ENCODE data around the gene TIMM13.
"Not testable (repeated sequence)": the region's sequence is repeated elsewhere in the genome, so short reads cannot be mapped to it uniquely, and the experiment has no call there.

TIMM13 gene

GRCh38 chr19:2421581-2422306 is 5.6 kb downstream of the TIMM13 start:
- no peaks in the 10 kb centered on the region for H3K36me3 ChIP-seq (ENCODE audit: control insufficient read depth, insufficient read depth, low read length)
- no peak overlapping the region for H3K4me3 ChIP-seq (ENCODE audit: low read depth, low read length)
- no peak overlapping the region for H2AFZ ChIP-seq
- TF ChIP-seq CTCF (IDR thresholded peaks at IDR 0.05), result no peak
- peaks cover 24% of the 10 kb centered on the region for H3K79me2 ChIP-seq
- no peak overlapping the region for H3K9ac ChIP-seq
- H3K4me2 ChIP-seq (ENCODE audit: low read length), result no peak overlapping the region
- no peak overlapping the region for H3K27ac ChIP-seq
- no peaks in the 10 kb centered on the region for H3K9me3 ChIP-seq (ENCODE audit: control insufficient read depth, low read length)
- peaks cover 6% of the 10 kb centered on the region for H3K4me1 ChIP-seq
- H3K27me3 ChIP-seq (ENCODE audit: control insufficient read depth, insufficient read depth, low read length), result no peaks in the 10 kb centered on the region

GRCh38 chr19:2420490-2420889 is 6.9 kb downstream of the TIMM13 start:
- Histone ChIP-seq H3K9me3 (ENCODE audit: control insufficient read depth, low read length) (no peaks in the 10 kb centered on the region), H3K4me2 (ENCODE audit: low read length) (no peak overlapping the region), H3K36me3 (ENCODE audit: control insufficient read depth, insufficient read depth, low read length) (no peaks in the 10 kb centered on the region), H3K4me1 (no peaks in the 10 kb centered on the region), H3K27me3 (ENCODE audit: control insufficient read depth, insufficient read depth, low read length) (no peaks in the 10 kb centered on the region), H2AFZ (no peak overlapping the region), H3K79me2 (peaks cover 11% of the 10 kb centered on the region), H3K4me3 (ENCODE audit: low read depth, low read length) (no peak overlapping the region), H3K27ac (no peak overlapping the region), H3K9ac (no peak overlapping the region)
- TF ChIP-seq CTCF (IDR thresholded peaks at IDR 0.05), result no peak

- Histone ChIP-seq H3K27ac (no peak overlapping the region), H3K36me3 (ENCODE audit: control insufficient read depth, insufficient read depth, low read length) (no peaks in the 10 kb centered on the region), H3K9me3 (ENCODE audit: control insufficient read depth, low read length) (no peaks in the 10 kb centered on the region), H3K4me3 (ENCODE audit: low read depth, low read length) (no peak overlapping the region), H3K9ac (no peak overlapping the region), H3K4me2 (ENCODE audit: low read length) (no peak overlapping the region), H3K79me2 (peaks cover 9% of the 10 kb centered on the region), H2AFZ (no peak overlapping the region), H3K27me3 (ENCODE audit: control insufficient read depth, insufficient read depth, low read length) (no peaks in the 10 kb centered on the region), H3K4me1 (no peaks in the 10 kb centered on the region)
- TF ChIP-seq CTCF (IDR thresholded peaks at IDR 0.05), result no peak
These were observed 7.6 kb downstream of the TIMM13 start for GRCh38 chr19:2419754-2420153.

- Histone ChIP-seq H2AFZ (no peak overlapping the region), H3K27me3 (ENCODE audit: control insufficient read depth, insufficient read depth, low read length) (no peaks in the 10 kb centered on the region)
These were observed 9.4 kb downstream of the TIMM13 start for GRCh38 chr19:2417881-2418406.

GRCh38 chr19:2417436-2417835 is 9.9 kb downstream of the TIMM13 start:
- not testable (repeated sequence) for H3K27ac ChIP-seq; H3K9ac ChIP-seq; H3K27me3 ChIP-seq (ENCODE audit: control insufficient read depth, insufficient read depth, low read length); H2AFZ ChIP-seq; H3K79me2 ChIP-seq; H3K9me3 ChIP-seq (ENCODE audit: control insufficient read depth, low read length); H3K4me2 ChIP-seq (ENCODE audit: low read length); H3K4me1 ChIP-seq; H3K4me3 ChIP-seq (ENCODE audit: low read depth, low read length); H3K36me3 ChIP-seq (ENCODE audit: control insufficient read depth, insufficient read depth, low read length)

More at GRCh38 chr19:2417881-2418406, 9.4 kb downstream of the TIMM13 start:
- H3K36me3 ChIP-seq (ENCODE audit: control insufficient read depth, insufficient read depth, low read length), result no peaks in the 10 kb centered on the region
- TF ChIP-seq CTCF (IDR thresholded peaks at IDR 0.05), result no peak
- no peak overlapping the region for H3K4me2 ChIP-seq (ENCODE audit: low read length)
- H3K9me3 ChIP-seq (ENCODE audit: control insufficient read depth, low read length), result no peaks in the 10 kb centered on the region
- H3K27ac ChIP-seq, result no peak overlapping the region
- H3K9ac ChIP-seq, result no peak overlapping the region
- H3K79me2 ChIP-seq, result peaks cover 7% of the 10 kb centered on the region
- H3K4me1 ChIP-seq, result no peaks in the 10 kb centered on the region
- no peak overlapping the region for H3K4me3 ChIP-seq (ENCODE audit: low read depth, low read length)
